ENCODE data around the gene ST3GAL2.

GRCh38 chr16:70472786-70473433 lies 34.0 kb upstream of the ST3GAL2 start:
- no peak for TF ChIP-seq ZNF274 (IDR thresholded peaks at IDR 0.05; ENCODE audit: low read depth, low read length)
- TF ChIP-seq SUZ12 (IDR thresholded peaks at IDR 0.05; ENCODE audit: extremely low read depth, insufficient read depth, insufficient read length): no peak
